ENCODE data around the gene MBLAC2.

The MBLAC2 gene

DNA sequence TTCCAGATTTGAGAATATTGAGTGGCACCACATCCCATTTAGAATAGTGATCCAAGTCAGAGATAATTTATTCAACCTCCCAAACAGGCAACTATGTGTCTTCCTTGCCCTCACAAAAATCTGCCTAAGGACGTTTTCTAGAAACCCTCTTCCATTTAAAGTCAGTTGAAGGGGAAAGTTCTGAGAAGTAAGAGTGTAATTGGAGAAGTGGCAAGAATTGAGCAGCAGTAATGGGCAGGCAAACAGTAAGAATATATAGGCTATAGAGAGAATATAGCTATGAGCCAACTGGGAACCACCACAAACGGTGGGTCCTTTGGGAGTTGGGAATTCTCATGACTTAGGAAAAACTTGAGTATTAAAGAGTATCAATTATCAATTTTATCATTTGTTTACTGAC lies 33.9 kb downstream of the MBLAC2 start:
- FAIRE-seq (no peak), DNase-seq (ENCODE audit: insufficient read length) (no peak)
- TF ChIP-seq POLR2A (IDR thresholded peaks at IDR 0.05; ENCODE audit: low read depth, low read length) (no peak), POLR2AphosphoS5 (IDR thresholded peaks at IDR 0.05; ENCODE audit: low read depth, low read length) (no peak), TAF1 (IDR thresholded peaks at IDR 0.05; ENCODE audit: borderline replicate concordance, low read depth, low read length) (no peak)

DNA sequence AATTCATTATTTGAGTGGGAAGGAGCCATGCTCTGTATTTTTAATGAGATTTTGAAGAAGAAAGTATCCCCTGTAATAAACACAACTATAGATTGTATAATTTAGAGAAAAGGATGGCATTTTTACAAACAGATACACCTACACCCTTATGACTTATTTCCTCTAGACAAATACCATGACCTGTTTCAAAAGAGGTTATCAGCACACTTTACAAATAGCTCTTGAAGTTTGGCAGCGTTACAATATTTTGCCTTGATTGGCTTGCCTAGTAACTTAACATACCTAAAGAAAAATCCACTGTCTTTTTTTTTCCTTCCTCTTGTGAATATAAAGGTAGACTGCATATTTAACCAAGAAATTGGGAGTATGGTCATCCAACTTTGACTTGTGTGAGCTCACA lies 36.5 kb downstream of the MBLAC2 start:
- FAIRE-seq (peak; percentile 33), DNase-seq (ENCODE audit: insufficient read length) (no peak)
- TF ChIP-seq TAF1 (IDR thresholded peaks at IDR 0.05; ENCODE audit: borderline replicate concordance, low read depth, low read length) (no peak), POLR2A (IDR thresholded peaks at IDR 0.05; ENCODE audit: low read depth, low read length) (no peak), POLR2AphosphoS5 (IDR thresholded peaks at IDR 0.05; ENCODE audit: low read depth, low read length) (no peak)

DNA sequence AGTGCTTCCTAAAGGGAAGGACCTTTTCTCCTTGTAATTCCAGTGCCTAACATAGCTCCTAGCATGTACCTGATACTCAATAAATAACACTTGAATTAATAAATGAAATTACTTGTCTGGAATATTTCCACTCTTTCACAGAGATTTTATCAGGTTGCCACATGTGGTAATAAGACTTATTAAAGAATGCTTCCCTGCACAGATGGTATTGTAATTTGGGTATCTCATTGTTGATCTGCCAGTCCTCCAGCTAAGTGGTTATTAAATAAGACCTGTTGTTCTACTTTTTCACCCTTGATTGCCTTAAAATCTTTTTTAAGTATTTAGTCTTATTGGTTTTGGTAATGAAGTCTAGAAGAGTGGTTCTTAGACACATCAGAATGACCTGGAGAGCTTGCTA lies 36.9 kb downstream of the MBLAC2 start:
- no peak for TF ChIP-seq POLR2AphosphoS5 (IDR thresholded peaks at IDR 0.05; ENCODE audit: low read depth, low read length)
- no peak for TF ChIP-seq POLR2A (IDR thresholded peaks at IDR 0.05; ENCODE audit: low read depth, low read length)
- no peak for TF ChIP-seq TAF1 (IDR thresholded peaks at IDR 0.05; ENCODE audit: borderline replicate concordance, low read depth, low read length)
- DNase-seq (ENCODE audit: insufficient read length) (no peak), FAIRE-seq (no peak)

DNA sequence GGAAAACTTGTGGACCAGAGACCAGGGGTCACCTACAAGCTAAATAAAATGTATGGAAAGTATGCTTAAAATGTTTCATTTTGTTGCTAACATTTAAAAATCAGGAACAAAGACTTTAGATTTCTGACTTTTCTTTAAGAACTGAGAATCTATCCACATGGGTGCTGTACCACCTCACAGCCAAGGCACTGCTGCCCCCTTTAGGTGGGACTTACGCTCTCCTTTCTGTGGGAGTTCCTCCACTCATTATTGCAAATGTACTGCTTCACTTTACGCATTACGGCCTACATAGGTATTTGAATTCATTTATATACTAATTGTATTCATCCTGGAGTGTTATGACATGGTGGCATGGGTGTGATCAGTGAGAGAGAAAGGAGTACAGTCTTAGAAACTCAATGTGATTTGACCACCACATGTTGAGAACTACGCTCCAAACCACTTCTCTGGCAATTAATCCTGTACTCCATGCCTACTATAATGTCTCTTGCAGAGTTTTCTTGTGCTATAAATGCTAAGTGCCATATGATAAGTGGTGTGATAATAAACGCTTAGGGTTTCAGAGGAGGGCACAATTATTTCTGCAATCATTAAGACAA lies 40.4 kb downstream of the MBLAC2 start:
- DNase-seq (ENCODE audit: insufficient read length) (no peak), FAIRE-seq (peak; percentile 61)

DNA sequence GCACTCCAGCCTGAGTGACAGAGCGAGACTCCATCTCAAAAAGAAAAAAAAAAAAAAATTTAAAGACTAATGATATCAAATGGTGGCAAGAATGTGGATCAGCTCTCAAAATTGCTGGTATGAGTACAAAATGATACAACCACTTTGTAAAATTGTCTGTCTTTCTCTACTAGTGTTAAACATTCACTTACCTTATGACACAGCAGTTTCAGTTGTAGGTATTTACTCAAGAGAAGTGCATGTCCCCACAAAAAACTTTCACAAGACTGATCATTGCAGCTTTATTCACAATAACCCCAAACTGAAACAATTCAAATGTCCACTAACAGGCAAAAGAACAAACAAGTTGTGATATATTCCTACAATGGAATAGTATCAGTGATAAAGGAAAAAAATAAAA lies 50.3 kb downstream of the MBLAC2 start:
- TF ChIP-seq TAF1 (IDR thresholded peaks at IDR 0.05; ENCODE audit: borderline replicate concordance, low read depth, low read length) (no peak), POLR2AphosphoS5 (IDR thresholded peaks at IDR 0.05; ENCODE audit: low read depth, low read length) (no peak), POLR2A (IDR thresholded peaks at IDR 0.05; ENCODE audit: low read depth, low read length) (no peak)
- FAIRE-seq (no peak), DNase-seq (ENCODE audit: insufficient read length) (no peak)

More for the DNA sequence above, 40.4 kb downstream of the MBLAC2 start:
- TF ChIP-seq POLR2A (IDR thresholded peaks at IDR 0.05; ENCODE audit: low read depth, low read length) (no peak), POLR2AphosphoS5 (IDR thresholded peaks at IDR 0.05; ENCODE audit: low read depth, low read length) (no peak), TAF1 (IDR thresholded peaks at IDR 0.05; ENCODE audit: borderline replicate concordance, low read depth, low read length) (no peak)

DNA sequence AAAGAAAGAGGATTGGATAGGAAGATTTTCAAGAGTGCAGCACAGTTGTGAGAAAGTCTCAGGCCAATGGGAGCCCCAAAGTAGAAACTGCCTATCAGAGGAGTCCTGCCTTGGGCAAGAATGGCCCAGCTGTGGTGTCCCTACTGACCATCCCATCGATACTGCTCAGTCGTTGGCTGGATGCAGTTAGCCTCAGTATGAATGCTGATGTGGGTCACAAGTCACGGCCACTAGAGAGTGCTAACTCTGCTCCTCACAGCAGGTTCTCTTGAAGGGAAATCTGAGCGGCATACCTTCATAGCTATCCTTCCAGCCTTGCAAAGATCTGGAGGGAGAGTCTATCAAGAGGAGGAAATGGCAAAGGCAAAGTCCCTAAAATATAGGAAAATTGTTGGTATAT lies 53.4 kb downstream of the MBLAC2 start:
- DNase-seq (ENCODE audit: insufficient read length) (no peak), FAIRE-seq (no peak)
- no peak for TF ChIP-seq POLR2A (IDR thresholded peaks at IDR 0.05; ENCODE audit: low read depth, low read length)
- TF ChIP-seq TAF1 (IDR thresholded peaks at IDR 0.05; ENCODE audit: borderline replicate concordance, low read depth, low read length) = no peak
- TF ChIP-seq POLR2AphosphoS5 (IDR thresholded peaks at IDR 0.05; ENCODE audit: low read depth, low read length) = no peak

DNA sequence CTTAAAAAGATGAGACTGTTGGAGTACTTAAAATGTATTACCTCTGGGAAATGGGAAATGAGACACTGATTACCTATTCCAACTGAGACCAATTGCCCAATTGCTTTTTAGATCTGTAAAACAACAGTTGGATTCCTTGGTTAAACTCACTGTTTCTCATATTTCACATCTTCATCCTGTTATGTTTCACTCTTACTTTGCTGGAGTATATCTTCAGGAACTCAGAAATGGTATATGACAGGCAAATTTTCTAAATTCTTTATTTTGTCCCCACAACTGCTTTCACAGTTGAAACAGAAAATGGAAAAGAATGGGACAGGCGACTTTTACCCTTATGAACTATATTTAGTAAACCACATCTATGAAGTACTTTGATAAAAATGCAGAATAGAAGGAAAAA lies 56.4 kb downstream of the MBLAC2 start:
- DNase-seq (ENCODE audit: insufficient read length) = no peak
- FAIRE-seq = no peak
- TF ChIP-seq POLR2A (IDR thresholded peaks at IDR 0.05; ENCODE audit: low read depth, low read length) (no peak), POLR2AphosphoS5 (IDR thresholded peaks at IDR 0.05; ENCODE audit: low read depth, low read length) (no peak), TAF1 (IDR thresholded peaks at IDR 0.05; ENCODE audit: borderline replicate concordance, low read depth, low read length) (no peak)

DNA sequence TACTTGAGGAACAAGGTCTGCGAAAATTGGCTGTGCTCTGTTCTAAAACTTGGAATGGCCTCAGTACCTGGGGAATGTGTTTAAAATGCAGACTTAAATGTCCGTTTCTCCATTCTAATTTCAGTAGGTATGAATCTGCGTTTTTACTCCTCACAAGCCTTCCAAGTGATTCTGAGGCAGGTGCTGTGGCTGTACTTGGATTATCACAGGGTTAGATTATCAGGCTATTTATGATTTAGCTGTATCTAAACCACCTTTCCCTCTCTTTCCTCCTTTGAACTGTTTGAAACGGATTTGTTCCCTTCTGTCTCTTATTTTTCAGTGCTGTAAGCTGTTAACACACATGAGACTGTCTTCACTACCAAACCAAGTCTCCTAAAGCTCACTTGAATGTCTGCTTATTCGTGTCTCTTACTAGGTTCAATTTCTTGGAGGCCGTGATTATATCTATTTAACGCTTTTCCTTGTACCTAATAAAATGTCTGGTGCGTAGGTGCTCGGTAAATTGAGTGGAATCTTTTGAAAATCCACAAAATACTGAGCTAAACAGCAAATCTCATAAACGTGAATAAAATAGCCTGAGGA lies 64.3 kb downstream of the MBLAC2 start:
- FAIRE-seq (no peak), DNase-seq (ENCODE audit: insufficient read length) (no peak)
- no peak for TF ChIP-seq POLR2A (IDR thresholded peaks at IDR 0.05; ENCODE audit: low read depth, low read length)
- no peak for TF ChIP-seq TAF1 (IDR thresholded peaks at IDR 0.05; ENCODE audit: borderline replicate concordance, low read depth, low read length)
- no peak for TF ChIP-seq POLR2AphosphoS5 (IDR thresholded peaks at IDR 0.05; ENCODE audit: low read depth, low read length)

DNA sequence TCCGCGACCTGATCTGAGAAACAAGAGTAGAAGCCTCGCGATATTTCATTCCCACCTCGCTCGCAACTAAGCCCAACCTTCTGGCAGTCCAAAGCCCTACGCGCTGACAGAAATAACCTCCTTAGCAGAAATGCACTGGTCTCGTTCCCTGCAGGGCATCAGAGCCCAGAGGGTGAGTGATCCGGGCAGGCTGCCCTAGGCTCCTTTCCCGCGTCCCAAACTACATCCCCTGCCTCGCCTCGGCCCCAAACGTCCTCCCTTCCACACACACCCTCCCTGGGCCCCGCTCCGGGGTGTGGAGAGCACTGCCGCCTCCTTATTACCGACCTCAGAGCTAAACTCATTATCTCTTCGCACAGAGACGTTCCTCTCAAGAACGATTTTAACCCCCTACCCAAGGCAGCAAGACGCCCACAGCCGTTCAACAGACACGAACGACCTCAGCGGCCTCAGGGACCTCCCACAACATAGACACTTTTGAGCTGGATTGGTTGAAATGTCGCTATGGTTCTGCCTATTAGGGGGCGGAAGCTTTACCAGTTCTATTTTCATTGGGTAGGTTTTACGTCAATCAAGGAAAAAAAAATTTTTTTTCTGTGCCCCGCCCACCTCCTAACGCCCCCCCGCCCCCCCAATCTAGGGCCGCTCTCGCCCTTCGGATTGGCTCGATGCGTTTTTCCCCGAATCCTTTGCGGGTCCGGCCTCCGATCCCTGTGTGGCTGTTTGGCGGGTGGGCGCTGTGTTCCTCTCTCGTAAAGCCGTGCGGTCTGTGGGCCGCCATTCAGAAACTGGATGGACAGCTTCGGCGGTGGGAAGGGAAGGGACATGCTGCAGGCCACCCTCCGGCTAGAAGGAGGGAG lies 65.0 kb downstream of the MBLAC2 start, which contains the start of gene CETN3:
Gene CETN3 (minus strand): TSS at position 439 of the 860 bp plus-strand sequence. CDS start 95 bp downstream, at position 344.
- TF ChIP-seq POLR2A (IDR thresholded peaks at IDR 0.05; ENCODE audit: low read depth, low read length) (peak; percentile 94), POLR2AphosphoS5 (IDR thresholded peaks at IDR 0.05; ENCODE audit: low read depth, low read length) (peak; percentile 95), TAF1 (IDR thresholded peaks at IDR 0.05; ENCODE audit: borderline replicate concordance, low read depth, low read length) (peak; percentile 85)
- FAIRE-seq (peak; percentile 98), DNase-seq (ENCODE audit: insufficient read length) (peak; percentile 52)

DNA sequence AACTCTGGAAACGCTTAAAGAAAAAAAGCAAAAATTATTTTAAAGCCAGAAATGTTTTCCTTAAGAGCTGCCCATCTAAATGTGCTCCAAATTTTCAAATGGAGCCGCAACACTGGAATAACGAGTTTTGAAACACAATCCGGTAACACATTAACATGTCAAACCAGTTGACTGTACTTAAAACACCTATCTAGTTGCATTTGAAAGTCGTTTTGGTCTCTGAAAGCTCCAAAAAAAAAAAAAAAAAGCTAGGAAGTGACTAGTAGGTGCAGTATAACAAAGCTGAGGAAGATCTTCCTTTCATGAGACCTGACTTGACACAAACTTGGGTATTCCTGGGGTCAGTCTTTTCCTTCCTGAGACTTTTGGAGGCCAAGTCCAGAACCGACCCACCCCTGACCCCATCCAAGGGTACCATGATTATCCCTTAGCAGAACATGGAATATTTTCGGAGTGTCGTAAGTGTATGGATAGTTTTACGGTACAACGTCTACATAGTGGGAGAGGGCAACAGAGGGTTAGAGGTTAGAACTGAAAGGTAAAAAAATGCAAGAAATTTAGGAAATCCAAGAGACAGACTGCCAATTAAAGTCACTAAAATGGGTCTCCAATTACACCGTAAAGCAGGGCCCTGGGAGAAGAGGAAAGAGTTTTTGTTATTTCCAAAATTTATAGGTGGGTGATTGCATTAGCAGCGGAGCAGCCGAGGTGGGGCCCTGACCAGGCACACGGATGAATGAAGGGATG lies 65.8 kb downstream of the MBLAC2 start:
- FAIRE-seq (peak; percentile 17), DNase-seq (ENCODE audit: insufficient read length) (no peak)
- TF ChIP-seq TAF1 (IDR thresholded peaks at IDR 0.05; ENCODE audit: borderline replicate concordance, low read depth, low read length) (peak; percentile 91; the same call in 1 of the 2 replicates), POLR2AphosphoS5 (IDR thresholded peaks at IDR 0.05; ENCODE audit: low read depth, low read length) (no peak)

Measured in GM12892 (cell line).